GM19328 (cell line): ENCODE results near the gene FTHL17.
A peak's percentile ranks its signal among the peaks of the same experiment; 100 is the strongest.

Experiments used
- ATAC-seq: cut with Tn5 transposase; IDR thresholded peaks from one replicate; pipeline ENCODE4 v1.9.1; 2021; ENCODE audit warnings: mild to moderate bottlenecking, moderate library complexity; ENCODE audit not compliant: unreplicated experiment

Gene FTHL17

GRCh38 chrX:31071725-31072124 lies at the start of gene FTHL17:
Gene FTHL17, minus strand, starts transcription at chrX:31072041. Its CDS starts 88 bp downstream, at chrX:31071953.
- no peak for ATAC-seq

GRCh38 chrX:31117266-31117665 lies 45.4 kb upstream of the FTHL17 start:
- no peak for ATAC-seq

GRCh38 chrX:31115398-31115797 lies 43.6 kb upstream of the FTHL17 start:
- no peak for ATAC-seq

- ATAC-seq: no peak
Observed at GRCh38 chrX:31114858-31115257, 43.0 kb upstream of the FTHL17 start.

- no peak for ATAC-seq
Observed at GRCh38 chrX:31112226-31112999, 40.6 kb upstream of the FTHL17 start.

GRCh38 chrX:31110657-31111056 lies 38.8 kb upstream of the FTHL17 start:
- no peak for ATAC-seq

GRCh38 chrX:31099536-31100090 lies 27.8 kb upstream of the FTHL17 start:
- ATAC-seq: peak; percentile 59

GRCh38 chrX:31098079-31098478 lies 26.2 kb upstream of the FTHL17 start:
- no peak for ATAC-seq

- no peak for ATAC-seq
Observed at GRCh38 chrX:31093639-31093975, 21.8 kb upstream of the FTHL17 start.

- no peak for ATAC-seq
Observed at GRCh38 chrX:31092970-31093638, 21.3 kb upstream of the FTHL17 start.

- ATAC-seq: no peak
Observed at GRCh38 chrX:31092476-31092875, 20.6 kb upstream of the FTHL17 start.

GRCh38 chrX:31091819-31092218 lies 20.0 kb upstream of the FTHL17 start:
- ATAC-seq: no peak

- no peak for ATAC-seq
Observed at GRCh38 chrX:31074522-31074921, 2.7 kb upstream of the FTHL17 start.

GRCh38 chrX:31071262-31071661 lies 579 bp downstream of the FTHL17 start:
- ATAC-seq: no peak

GRCh38 chrX:31070057-31070468 lies 1.8 kb downstream of the FTHL17 start:
- peak; percentile 59 for ATAC-seq

GRCh38 chrX:31063114-31063513 lies 8.7 kb downstream of the FTHL17 start:
- ATAC-seq: no peak

- peak; percentile 52 for ATAC-seq
Observed at GRCh38 chrX:31061091-31061490, 10.8 kb downstream of the FTHL17 start.

- no peak for ATAC-seq
Observed at GRCh38 chrX:31060016-31060415, 11.8 kb downstream of the FTHL17 start.

GRCh38 chrX:31058284-31058683 lies 13.6 kb downstream of the FTHL17 start:
- ATAC-seq: no peak

GRCh38 chrX:31057691-31058090 lies 14.2 kb downstream of the FTHL17 start:
- ATAC-seq: no peak

- ATAC-seq: no peak
Observed at GRCh38 chrX:31057291-31057690, 14.6 kb downstream of the FTHL17 start.

- no peak for ATAC-seq
Observed at GRCh38 chrX:31053621-31054020, 18.2 kb downstream of the FTHL17 start.
